ENCODE measurements around the gene PPFIA1. TPM values are rescaled to one million over a fixed set of nuclear protein-coding genes. Genes with fewer than 3 reads are reported as not detected.

Gene PPFIA1
- total RNA-seq, 1 donor from 2014 or later = 54.1 TPM

DNA sequence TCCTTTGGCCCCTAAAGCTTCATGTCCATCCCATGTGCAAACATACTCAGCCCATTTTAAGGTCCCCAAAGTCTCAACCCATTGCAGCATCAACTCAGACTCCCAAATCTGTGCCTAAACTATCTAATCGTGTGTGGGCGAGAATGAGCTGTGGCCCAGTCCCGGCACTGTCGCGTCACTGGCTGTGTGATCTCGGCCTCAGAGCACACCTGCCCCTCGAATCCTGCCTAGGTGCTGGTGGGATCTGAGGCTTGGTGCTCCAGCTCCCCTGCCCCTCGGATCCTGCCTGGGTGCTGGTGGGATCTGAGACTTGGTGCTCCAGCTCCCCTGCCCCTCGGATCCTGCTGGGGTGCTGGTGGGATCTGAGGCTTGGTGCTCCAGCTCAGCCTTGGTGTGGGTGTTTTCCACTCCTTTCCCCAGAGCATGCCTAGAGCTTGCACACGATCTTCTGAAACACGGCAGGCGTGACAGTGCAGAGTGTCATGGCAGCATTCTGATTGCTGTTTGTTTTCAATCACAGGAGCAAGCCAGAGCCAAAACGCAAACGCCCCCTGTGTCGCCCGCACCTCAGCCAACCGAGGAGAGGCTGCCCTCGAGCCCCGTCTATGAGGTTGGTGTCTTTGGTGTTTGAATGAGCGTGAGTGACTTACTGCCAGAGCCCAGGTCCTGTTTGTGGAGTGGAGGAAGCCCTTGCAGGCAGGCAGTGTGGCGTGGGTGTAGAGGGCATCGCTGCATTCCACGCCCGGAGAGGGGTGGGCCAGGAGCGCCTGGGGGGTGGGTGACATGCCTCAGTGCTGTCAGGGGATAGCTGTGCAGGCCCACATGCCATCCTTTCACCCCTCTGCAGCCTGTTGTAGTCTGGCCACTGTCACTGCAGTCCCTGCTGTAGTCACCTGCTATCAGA is 160.4 kb downstream of the PPFIA1 start:
- H3K27ac Mint-ChIP-seq (ENCODE audit: unreplicated experiment) = no peak overlapping the region
- H3K4me3 Mint-ChIP-seq = no peak overlapping the region
- DNase-seq (ENCODE audit: low read depth, low spot score) = no peak
- TF ChIP-seq CTCF (conservative IDR thresholded peaks at IDR 0.05) = no peak
- no peaks in the 10 kb centered on the region for H3K4me1 Mint-ChIP-seq
- no peaks in the 10 kb centered on the region for H3K27me3 Mint-ChIP-seq (ENCODE audit: low read depth)
- no peaks in the 10 kb centered on the region for H3K9me3 Mint-ChIP-seq
- H3K36me3 Mint-ChIP-seq (ENCODE audit: low read depth) = peaks cover 10% of the 10 kb centered on the region

- DNase-seq (ENCODE audit: low read depth, low spot score) = no peak
- no peak overlapping the region for H3K27ac Mint-ChIP-seq (ENCODE audit: unreplicated experiment)
- no peak for TF ChIP-seq CTCF (conservative IDR thresholded peaks at IDR 0.05)
- H3K9me3 Mint-ChIP-seq = no peaks in the 10 kb centered on the region
- no peak overlapping the region for H3K4me3 Mint-ChIP-seq
- H3K36me3 Mint-ChIP-seq (ENCODE audit: low read depth) = peaks cover 10% of the 10 kb centered on the region
- no peaks in the 10 kb centered on the region for H3K4me1 Mint-ChIP-seq
- H3K27me3 Mint-ChIP-seq (ENCODE audit: low read depth) = no peaks in the 10 kb centered on the region
Measured at GRCh38 chr11:70431611-70432010, 161.1 kb downstream of the PPFIA1 start.

DNA sequence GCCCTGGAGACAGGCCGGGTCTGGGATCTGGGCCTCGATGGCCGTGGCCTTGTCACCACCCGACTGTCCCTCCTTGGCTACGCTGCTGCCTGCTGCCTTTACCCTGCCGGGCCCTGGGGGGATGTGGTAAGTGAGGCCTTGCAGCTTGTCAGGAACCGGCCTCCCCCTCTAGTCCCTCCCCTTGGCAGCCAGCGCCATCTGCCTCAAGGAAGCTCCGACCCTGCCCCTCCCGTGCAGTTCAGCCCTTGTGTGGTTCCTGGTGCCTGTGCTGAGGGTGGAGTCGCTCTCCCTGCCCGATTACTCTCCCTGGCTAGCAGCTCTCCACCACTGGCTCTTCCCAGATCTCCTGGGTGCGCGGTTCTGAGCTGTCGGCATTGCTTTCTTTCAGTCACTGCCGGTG is 161.6 kb downstream of the PPFIA1 start:
- peak overlapping the region; percentile 83 for H3K27ac Mint-ChIP-seq (ENCODE audit: unreplicated experiment)
- H3K9me3 Mint-ChIP-seq = no peaks in the 10 kb centered on the region
- peaks cover 10% of the 10 kb centered on the region for H3K36me3 Mint-ChIP-seq (ENCODE audit: low read depth)
- no peak for DNase-seq (ENCODE audit: low read depth, low spot score)
- H3K27me3 Mint-ChIP-seq (ENCODE audit: low read depth) = no peaks in the 10 kb centered on the region
- H3K4me1 Mint-ChIP-seq = no peaks in the 10 kb centered on the region
- no peak for TF ChIP-seq CTCF (conservative IDR thresholded peaks at IDR 0.05)
- H3K4me3 Mint-ChIP-seq = no peak overlapping the region

DNA sequence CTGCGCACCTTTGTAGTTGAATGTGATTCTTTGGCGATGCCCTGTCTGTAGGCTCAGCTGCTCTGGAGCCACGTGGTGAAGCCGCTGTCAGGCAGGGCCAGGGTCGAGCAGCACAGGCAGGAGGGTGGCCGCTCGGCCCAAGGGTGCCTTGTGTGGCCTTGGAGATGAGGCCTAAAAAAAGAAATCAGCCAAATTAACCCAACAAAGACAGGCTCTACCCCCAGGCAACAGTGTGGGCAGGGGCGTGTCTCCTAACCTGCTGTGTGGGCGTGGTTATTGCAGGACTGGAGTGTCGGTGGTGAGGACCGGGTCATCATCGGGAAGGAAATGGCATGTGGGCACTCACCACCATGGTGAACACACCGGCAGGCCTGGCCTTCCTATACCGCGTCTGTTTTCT is 162.1 kb downstream of the PPFIA1 start:
- Mint-ChIP-seq H3K4me3 (no peak overlapping the region), H3K36me3 (ENCODE audit: low read depth) (peaks cover 7% of the 10 kb centered on the region), H3K4me1 (no peaks in the 10 kb centered on the region), H3K9me3 (no peaks in the 10 kb centered on the region), H3K27ac (ENCODE audit: unreplicated experiment) (no peak overlapping the region), H3K27me3 (ENCODE audit: low read depth) (no peaks in the 10 kb centered on the region)
- no peak for DNase-seq (ENCODE audit: low read depth, low spot score)
- TF ChIP-seq CTCF (conservative IDR thresholded peaks at IDR 0.05) = no peak

- no peak overlapping the region for H3K27ac Mint-ChIP-seq (ENCODE audit: unreplicated experiment)
- DNase-seq (ENCODE audit: low read depth, low spot score) = no peak
- H3K27me3 Mint-ChIP-seq (ENCODE audit: low read depth) = no peaks in the 10 kb centered on the region
Measured at GRCh38 chr11:70433038-70433437, 162.5 kb downstream of the PPFIA1 start.

More at GRCh38 chr11:70433038-70433437, 162.5 kb downstream of the PPFIA1 start:
- Mint-ChIP-seq H3K36me3 (ENCODE audit: low read depth) (peaks cover 10% of the 10 kb centered on the region), H3K4me3 (no peak overlapping the region), H3K9me3 (no peaks in the 10 kb centered on the region), H3K4me1 (no peaks in the 10 kb centered on the region)
- TF ChIP-seq CTCF (conservative IDR thresholded peaks at IDR 0.05) = no peak
